Glomerular visceral epithelial cell (primary cell): ENCODE data around the gene PTPN11.
"Not testable (repeated sequence)": the region's sequence is repeated elsewhere in the genome, so short reads cannot be mapped to it uniquely, and the experiment has no call there.

ENCODE experiments used
- DNase-seq: peaks from one replicate; pipeline ENCODE4 v3.0.0-alpha.2; 2016; ENCODE audit errors: extremely low spot score

PTPN11 gene

GRCh38 chr12:112514926-112515642 lies 96.3 kb downstream of the PTPN11 start:
- no peak for DNase-seq

DNA sequence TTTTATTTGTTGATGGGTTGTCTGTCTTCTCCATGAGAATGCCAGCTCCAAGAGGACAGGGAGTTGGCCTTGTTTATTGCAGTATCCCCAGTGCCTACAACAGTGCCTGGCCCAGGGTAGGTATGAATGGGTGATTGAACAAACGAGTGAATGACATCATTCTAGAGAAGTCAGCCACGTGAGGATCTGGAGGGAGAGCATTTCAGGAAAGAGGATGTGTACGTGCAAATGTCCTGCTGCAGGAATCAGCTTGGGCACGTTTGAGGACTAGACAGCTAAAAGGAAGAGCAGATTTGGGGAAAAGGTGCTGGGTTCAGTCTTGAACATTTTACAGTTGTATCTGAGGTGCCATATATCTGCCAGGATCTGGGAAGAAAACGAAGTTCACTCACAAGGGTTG lies 97.1 kb downstream of the PTPN11 start:
- DNase-seq, result no peak

DNA sequence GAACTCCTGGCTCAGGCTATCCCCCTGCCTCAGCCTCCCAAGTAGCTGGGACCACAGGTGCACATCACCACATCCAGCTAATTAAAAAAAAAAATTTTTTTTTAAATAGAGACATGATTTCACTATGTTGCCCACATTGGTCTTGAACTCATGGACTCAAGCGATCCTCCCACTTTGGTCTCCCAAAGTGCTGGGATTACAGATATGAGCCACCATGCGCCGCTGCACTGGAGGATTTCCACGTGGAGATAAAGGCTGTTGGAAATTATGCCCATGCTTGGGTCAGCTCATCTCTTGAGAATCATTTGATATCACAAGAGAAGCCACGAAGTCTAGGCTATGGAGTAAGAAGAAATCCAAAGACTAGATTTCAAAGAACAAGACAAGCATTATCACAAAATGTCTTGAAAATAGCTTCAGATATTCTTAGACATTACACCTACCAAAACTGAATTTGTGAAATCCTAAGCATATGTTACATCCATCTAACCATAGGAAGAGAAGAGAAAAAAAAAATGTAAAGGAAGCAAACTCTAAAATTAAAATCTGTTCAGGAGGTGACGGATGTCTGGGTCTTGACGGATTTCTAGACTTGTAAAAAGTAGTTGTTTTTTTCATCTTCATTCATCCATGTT lies 99.1 kb downstream of the PTPN11 start:
- DNase-seq, result no peak

DNA sequence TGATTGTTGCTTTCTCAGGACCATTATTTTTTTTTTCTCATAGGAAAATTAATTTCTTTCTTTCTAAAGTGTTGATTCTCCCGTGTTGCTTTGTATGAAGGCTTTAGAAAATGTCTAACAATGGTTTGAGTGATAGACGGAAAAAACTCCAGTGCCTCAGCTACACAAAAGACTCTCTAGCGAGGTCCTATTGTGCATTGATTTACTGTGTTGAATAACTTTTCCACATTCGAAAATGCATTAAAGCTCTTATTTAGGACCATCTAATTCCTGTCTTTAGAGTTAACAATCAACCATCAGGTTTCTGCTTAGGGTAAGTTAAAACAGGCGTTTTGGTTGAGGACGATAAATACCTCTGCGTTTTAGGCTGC lies 99.6 kb downstream of the PTPN11 start:
- no peak for DNase-seq

DNA sequence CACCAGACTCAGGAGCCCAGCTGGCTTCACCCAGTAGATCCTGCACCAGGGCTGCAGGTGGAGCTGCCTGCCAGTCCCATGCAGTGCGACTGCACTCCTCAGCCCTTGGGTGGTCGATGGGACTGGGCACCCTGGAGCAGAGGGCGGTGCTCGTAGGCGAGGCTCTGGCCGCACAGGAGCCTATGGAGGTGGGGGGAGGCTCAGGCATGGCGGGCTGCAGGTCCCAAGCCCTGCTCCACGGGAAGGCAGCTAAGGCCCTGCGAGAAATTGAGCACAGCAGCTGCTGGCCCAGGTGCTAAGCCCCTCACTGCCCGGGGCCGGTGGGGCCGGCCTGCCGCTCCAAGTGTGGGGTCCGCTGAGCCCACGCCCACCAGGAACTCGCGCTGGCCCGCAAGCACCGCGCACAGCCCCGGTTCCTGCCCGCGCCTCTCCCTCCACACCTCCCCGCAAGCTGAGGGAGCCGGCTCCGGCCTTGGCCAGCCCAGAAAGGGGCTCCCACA lies 101.1 kb downstream of the PTPN11 start:
- not testable (repeated sequence) for DNase-seq

DNA sequence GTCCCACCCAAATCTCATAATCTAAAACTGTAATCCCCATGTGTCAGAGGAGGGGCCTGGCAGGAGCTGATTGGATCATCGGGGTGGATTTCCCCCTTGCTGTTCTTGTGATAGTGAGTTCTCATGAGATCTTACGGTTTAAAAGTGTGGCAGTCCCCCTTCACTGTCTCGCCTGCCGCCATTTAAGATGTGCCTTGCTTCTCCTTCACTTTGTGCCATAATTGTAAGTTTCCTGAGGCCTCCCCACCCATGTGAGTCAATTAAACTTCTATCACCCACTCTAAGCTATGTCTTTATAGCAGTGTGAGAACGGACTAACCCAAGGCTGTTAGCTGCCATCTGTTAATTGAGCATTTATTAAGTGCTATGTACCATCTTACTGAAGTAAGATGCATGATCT lies 105.1 kb downstream of the PTPN11 start:
- no peak for DNase-seq

DNA sequence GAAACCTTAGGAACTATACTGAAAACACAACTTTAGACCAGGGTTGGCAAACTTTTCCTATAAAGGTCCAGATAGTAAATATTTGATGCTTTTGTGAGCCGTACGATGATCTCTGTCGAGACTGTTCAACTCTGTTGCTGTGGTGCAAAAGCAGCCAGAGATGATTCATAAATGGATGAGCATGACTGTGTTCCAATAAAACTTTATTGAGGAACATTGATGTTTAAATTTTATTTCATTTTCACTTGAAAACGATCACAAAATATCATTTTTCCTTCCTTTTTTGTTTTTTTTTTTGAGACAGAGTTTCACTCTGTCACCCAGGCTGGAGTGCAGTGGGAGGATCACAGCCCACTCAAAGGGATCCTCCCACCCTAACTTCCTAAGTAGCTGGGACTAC lies 105.5 kb downstream of the PTPN11 start:
- no peak for DNase-seq

- peak; percentile 61 for DNase-seq
Observed at GRCh38 chr12:112524676-112525425, 106.1 kb downstream of the PTPN11 start.

- DNase-seq, result no peak
Observed at GRCh38 chr12:112525426-112525809, 106.7 kb downstream of the PTPN11 start.

- DNase-seq, result no peak
Observed at GRCh38 chr12:112527082-112527481, 108.3 kb downstream of the PTPN11 start.

DNA sequence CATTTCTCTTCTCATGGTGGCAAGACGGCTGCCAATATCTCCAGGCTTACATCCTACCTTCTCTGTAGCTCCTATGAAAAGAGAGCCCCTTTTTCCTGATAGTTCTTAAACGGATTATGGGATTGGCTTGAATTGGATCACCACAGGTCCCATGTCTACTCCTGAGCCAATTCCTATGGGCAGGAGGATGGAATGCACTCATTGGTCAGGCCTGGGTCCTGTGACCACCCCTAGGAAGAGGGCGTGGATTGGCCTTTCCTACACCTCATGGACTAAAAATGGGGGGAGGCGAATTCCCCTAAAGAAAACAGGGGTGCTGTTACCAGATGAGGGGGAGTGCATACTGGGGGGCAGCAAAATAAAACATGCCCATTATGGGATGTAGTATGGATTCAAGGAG lies 108.8 kb downstream of the PTPN11 start:
- DNase-seq, result no peak

- no peak for DNase-seq
Observed at GRCh38 chr12:112528521-112528920, 109.8 kb downstream of the PTPN11 start.

GRCh38 chr12:112530941-112531340 lies 112.2 kb downstream of the PTPN11 start:
- no peak for DNase-seq

DNA sequence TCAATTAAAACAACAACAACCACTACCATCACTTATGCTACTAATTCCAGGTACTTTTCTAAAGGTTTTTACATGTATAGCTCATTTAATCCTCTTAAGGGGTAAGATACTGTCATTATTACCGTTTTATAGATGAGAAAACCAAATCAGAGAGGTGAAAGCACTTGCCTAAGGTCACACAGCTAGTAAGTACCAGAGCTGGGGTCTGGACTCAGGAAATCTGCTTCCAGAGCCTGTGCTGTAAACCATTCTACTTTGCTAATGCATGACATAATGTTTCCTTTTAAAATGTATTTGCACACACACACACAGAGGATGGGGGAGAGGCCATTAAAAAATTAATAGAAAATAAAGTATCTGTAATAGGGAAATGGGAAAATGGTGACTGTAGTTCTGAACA lies 113.4 kb downstream of the PTPN11 start:
- DNase-seq, result no peak

GRCh38 chr12:112533528-112533927 lies 114.8 kb downstream of the PTPN11 start:
- DNase-seq, result no peak

DNA sequence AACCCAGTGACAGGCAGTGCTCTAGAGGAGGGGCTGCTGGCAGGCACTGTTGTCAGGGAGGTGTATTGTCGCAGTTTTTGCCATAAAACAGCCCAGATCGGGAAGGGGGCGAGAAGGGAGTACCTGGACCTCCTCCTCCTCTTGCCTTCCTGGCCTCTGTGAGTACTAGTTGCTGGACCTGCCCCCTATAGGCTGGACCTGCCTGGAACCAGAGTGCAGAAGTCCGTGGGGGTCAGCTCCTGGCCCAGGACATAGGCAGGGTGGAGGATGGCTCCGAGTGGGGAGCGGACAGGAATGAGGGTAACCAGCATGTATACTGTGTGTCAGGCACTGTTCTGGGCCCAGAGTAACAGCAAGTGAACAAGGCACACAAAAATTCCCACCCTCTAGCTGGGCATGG lies 116.3 kb downstream of the PTPN11 start:
- DNase-seq, result no peak

GRCh38 chr12:112535637-112536366 lies 117.1 kb downstream of the PTPN11 start:
- no peak for DNase-seq

- DNase-seq, result no peak
Observed at GRCh38 chr12:112536367-112536730, 117.6 kb downstream of the PTPN11 start.

DNA sequence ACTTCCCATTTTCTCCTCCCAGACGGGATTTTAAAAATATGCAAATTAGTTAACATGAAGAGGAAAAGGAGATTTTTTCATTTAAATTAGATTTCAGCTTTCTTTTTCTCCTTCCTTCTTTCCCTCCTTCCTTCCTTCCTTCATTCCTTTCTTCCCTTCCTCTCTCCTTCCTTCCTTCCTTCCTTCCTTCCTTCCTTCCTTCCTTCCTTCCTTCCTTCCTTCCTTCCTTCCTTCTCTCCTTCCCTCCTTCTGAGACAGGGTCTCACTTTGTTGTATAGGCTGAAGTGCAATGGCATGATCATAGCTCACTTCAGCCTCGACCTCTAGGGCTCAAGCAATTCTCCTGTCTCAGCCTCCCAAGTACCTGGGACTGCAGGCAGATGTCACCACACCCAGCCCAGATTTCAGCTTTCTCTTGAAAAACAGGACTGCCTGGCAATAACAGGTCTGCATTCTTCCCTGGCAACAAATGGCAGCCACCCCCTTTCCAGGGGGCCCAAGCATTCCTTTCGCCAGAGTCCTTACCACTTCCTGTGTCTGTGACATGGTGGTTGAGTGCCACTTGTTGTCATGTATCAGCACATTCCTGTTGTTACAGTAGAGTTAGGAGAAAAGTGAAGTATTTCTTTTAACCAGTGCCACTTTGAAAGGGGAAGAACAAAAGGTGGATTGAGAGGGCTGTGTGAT lies 119.1 kb downstream of the PTPN11 start:
- peak; percentile 70 for DNase-seq

- no peak for DNase-seq
Observed at GRCh38 chr12:112538740-112539139, 120.0 kb downstream of the PTPN11 start.

GRCh38 chr12:112539221-112539620 lies 120.5 kb downstream of the PTPN11 start:
- DNase-seq, result peak; percentile 12

GRCh38 chr12:112540021-112540420 lies 121.3 kb downstream of the PTPN11 start:
- no peak for DNase-seq
